Motor neuron (in vitro differentiated cells): ENCODE results near the gene AFAP1L2. TPM values are rescaled to one million over a fixed set of nuclear protein-coding genes. Genes with fewer than 3 reads are reported as not detected.
A peak's percentile ranks its signal among the peaks of the same experiment; 100 is the strongest.

ENCODE experiments used
- ATAC-seq, 8 experiments: fragments of 200-7000 bp; cut with Tn5 transposase; replicated peaks in 6 of 8; 2 replicates each; pipeline ENCODE4 v1.8.0; 2021; ENCODE audit warnings: mild to moderate bottlenecking in 8 of 8, moderate library complexity in 8 of 8
- H3K27ac ChIP-seq, 2 donors: fragments of 250-450 bp; sonication (Bioruptor Pico); 2 replicates each; pipeline ENCODE4 v1.9.0; 2021; ENCODE audit warnings: antibody characterized with exemption in 2 of 2, mild to moderate bottlenecking in 2 of 2, moderate library complexity in 1 of 2
- H3K4me1 ChIP-seq, 2 donors: fragments of 250-450 bp; sonication (Bioruptor Pico); replicated peaks in 1 of 2; 2 replicates each; pipeline ENCODE4 v1.6.1; 2021; ENCODE audit warnings: antibody characterized with exemption in 2 of 2, mild to moderate bottlenecking in 2 of 2, moderate library complexity in 1 of 2
- H3K4me3 ChIP-seq, 5 donors: fragments of 250-450 bp; sonication (Bioruptor Pico); 2 replicates each; pipeline ENCODE4 v1.9.0; 2021; ENCODE audit warnings: antibody characterized with exemption in 5 of 5, mild to moderate bottlenecking in 5 of 5, moderate library complexity in 4 of 5
- WGBS, 10 experiments: fragments of 450-650 bp; shearing (Covaris generic); methylation state at CpG; one replicate each; pipeline ENCODE4 v1.0.0; 2022; 5-methylcytosine and 5-hydroxymethylcytosine counted together
- in situ Hi-C, 9 experiments: fragments of 400-800 bp; cut with MboI; loops; one replicate each; pipeline ENCODE4 v1.15.0; 2021; ENCODE audit warnings: low sequenced_read_pairs in 9 of 9, low pct_unique_long_range_greater_than_20kb in 2 of 9; ENCODE audit not compliant: unreplicated experiment in 9 of 9
- total RNA-seq, 8 experiments: library from RNA; unstranded; fragments of 300-600 nt; gene quantifications; 2 replicates each; pipeline versions ENCODE4 v1.2.3 to v1.2.4, GENCODE V29; 2022

The AFAP1L2 gene
- total RNA-seq, 8 experiments from 2014 or later: 3.6 to 111 (median 16.4) TPM

- peak; percentile 22 to 67 (median 55) for ATAC-seq
- H3K27ac ChIP-seq: no peak overlapping the region
These were observed 651 bp downstream of the AFAP1L2 start for GRCh38 chr10:114403541-114404161.

DNA sequence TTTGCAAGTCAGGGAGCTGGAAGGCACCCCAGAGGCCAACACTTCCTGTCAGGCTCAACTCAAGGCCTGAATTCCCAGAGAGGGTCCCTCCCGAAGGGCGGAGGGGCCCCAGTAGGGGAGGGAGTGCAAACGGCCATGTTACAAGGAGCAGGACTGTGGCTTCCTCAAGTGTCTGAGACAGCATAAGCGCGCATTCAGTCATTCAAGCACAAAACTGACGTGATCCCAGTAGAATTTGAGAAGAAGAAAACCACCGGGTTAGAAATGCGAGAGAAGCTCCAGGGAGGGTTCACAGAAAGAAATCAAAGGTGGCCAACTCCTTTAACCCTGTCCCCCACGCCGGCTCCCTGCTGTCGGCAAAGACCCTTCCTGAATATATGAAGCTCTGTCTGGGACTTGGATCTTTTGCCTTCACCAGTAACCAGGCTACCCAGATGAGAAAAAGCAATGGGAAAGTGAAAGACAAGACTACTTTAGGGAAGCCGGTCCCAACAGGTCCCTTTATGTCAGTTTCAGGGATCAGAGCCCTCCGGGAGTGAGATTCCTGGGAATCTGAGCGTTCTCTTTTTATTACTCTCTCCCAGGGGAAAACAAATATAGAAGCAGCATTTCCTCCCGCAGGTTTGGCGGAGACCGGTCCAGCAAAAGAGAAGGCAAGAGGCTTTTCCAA lies 1.3 kb downstream of the AFAP1L2 start:
- in situ Hi-C loops: loop anchor here in 2 of 9 experiments (25.0 kb wide), 1 partner anchor 91 kb away; no protein-coding TSS in a partner anchor
- WGBS, 10 experiments: 0 to 42% (median 24%) methylated on average over 2 to 14 of the region's 17 CpGs; no CpG with 5 or more reads in 3 of the 10 experiments
- H3K27ac ChIP-seq: no peak overlapping the region
- peak overlapping the region; percentile 23 to 34 (median 27) for H3K4me3 ChIP-seq
- peaks cover 0 to 11% of the 10 kb centered on the region in 2 donors for H3K4me1 ChIP-seq
- peak in 5 of 8 experiments; percentile 2 to 20 (median 15) for ATAC-seq

More at GRCh38 chr10:114403541-114404161, 651 bp downstream of the AFAP1L2 start:
- WGBS, 10 experiments: 0 to 4% (median 0%) methylated on average over 1 to 7 of the region's 44 CpGs; no CpG with 5 or more reads in 6 of the 10 experiments
- Histone ChIP-seq H3K4me3 (peak overlapping the region; percentile 23 to 34 (median 27)), H3K4me1 (peaks cover 0 to 11% of the 10 kb centered on the region in 2 donors)
- in situ Hi-C loops: loop anchor here in 2 of 9 experiments (25.0 kb wide), 1 partner anchor 91 kb away; no protein-coding TSS in a partner anchor

- peaks cover 0 to 11% of the 10 kb centered on the region in 2 donors for H3K4me1 ChIP-seq
- in situ Hi-C loops: loop anchor here in 2 of 9 experiments (25.0 kb wide), 1 partner anchor 90 kb away; no protein-coding TSS in a partner anchor
- 0 to 100% (median 83%) methylated on average over 1 to 2 of the region's 2 CpGs; no CpG with 5 or more reads in 4 of the 10 experiments for WGBS, 10 experiments
- H3K27ac ChIP-seq: no peak overlapping the region
- ATAC-seq: no peak
- H3K4me3 ChIP-seq: no peak overlapping the region
These were observed 2.1 kb downstream of the AFAP1L2 start for GRCh38 chr10:114402233-114402632.

- no peak overlapping the region for H3K27ac ChIP-seq
These were observed 3.0 kb downstream of the AFAP1L2 start for GRCh38 chr10:114401195-114401791.

GRCh38 chr10:114400091-114400490 lies 4.2 kb downstream of the AFAP1L2 start:
- H3K27ac ChIP-seq: no peak overlapping the region
- H3K4me3 ChIP-seq: no peak overlapping the region
- ATAC-seq: no peak
- 63 to 100% (median 86%) methylated on average over 1 to 2 of the region's 3 CpGs; no CpG with 5 or more reads in 5 of the 10 experiments for WGBS, 10 experiments
- peaks cover 0 to 11% of the 10 kb centered on the region in 2 donors for H3K4me1 ChIP-seq
- in situ Hi-C loops: loop anchor here in 2 of 9 experiments (25.0 kb wide), 1 partner anchor 88 kb away; no protein-coding TSS in a partner anchor

More at GRCh38 chr10:114401195-114401791, 3.0 kb downstream of the AFAP1L2 start:
- ATAC-seq: peak in 3 of 8 experiments; percentile 2 to 6 (median 3)
- no peak overlapping the region for H3K4me3 ChIP-seq
- H3K4me1 ChIP-seq: peaks cover 0 to 11% of the 10 kb centered on the region in 2 donors
- in situ Hi-C loops: loop anchor here in 2 of 9 experiments (25.0 kb wide), 1 partner anchor 89 kb away; no protein-coding TSS in a partner anchor
- 0 to 100% (median 60%) methylated on average over 1 to 7 of the region's 7 CpGs; no CpG with 5 or more reads in 1 of the 10 experiments for WGBS, 10 experiments

DNA sequence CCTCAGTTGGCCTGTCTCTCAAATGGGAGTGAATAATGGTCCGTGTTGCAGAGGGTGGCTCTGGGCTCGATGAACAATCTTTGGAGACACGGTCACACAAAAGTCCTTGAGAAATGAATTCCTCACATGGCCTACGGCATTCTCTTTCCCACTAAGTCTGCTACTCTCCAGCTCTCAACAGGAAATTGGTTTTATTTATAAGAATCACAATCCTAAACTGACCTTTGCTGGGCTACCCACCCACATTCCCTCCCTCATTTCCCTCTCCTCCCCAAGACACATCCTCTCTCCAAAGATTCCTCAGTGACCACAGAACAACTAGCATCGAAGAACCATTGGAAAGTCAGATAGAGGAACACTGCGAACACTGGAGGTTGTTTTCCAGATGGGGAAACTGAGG lies 4.7 kb downstream of the AFAP1L2 start:
- H3K27ac ChIP-seq: no peak overlapping the region
- in situ Hi-C loops: no loop called here
- no peak for ATAC-seq
- H3K4me3 ChIP-seq: no peak overlapping the region
- H3K4me1 ChIP-seq: peaks cover 0 to 11% of the 10 kb centered on the region in 2 donors
- 32 to 100% (median 91%) methylated on average over 1 to 6 of the region's 6 CpGs; no CpG with 5 or more reads in 1 of the 10 experiments for WGBS, 10 experiments

DNA sequence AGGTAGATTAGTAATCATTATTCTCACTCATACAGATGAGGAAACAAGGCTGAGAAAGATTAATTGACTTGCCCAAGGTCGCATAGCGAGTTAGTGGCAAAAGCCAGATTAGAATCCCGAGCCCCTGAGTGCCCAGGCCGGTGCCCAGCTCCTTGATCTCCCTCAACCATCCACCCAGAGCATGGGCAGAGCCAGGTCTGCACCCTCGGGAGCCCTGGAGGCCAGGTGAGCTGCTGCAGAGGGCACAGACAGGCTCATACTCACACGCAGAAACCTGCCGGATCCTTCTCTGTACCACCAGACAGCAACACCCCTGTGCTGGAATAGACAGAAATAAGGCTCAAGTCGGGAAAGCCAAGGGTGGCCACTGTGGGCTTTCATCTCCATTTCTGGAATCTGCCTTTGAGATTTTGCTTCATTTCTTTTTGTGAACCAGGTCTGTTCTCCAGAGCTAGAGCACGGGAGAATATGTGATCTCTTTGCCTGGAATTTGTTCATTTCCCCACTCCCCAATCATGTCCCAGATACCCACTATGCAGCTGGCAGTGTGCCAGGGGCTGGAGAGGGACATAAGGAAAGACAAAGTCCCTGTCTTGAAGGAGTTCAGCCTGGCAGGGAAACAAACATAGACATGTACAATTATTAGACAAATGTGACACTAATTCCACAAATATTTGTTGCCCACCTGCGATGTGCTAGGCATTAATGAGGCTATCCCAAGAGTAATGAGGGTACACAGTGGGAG lies 5.5 kb downstream of the AFAP1L2 start:
- in situ Hi-C loops: no loop called here
- H3K4me1 ChIP-seq: peaks cover 0 to 11% of the 10 kb centered on the region in 2 donors
- no peak overlapping the region for H3K4me3 ChIP-seq
- 25 to 91% (median 71%) methylated on average over 1 to 6 of the region's 10 CpGs; no CpG with 5 or more reads in 1 of the 10 experiments for WGBS, 10 experiments
- no peak overlapping the region for H3K27ac ChIP-seq
- ATAC-seq: no peak

GRCh38 chr10:114397651-114398145 lies 6.6 kb downstream of the AFAP1L2 start:
- Histone ChIP-seq H3K4me3 (no peak overlapping the region), H3K4me1 (peaks cover 0 to under 1% of the 10 kb centered on the region in 2 donors), H3K27ac (no peak overlapping the region)
- in situ Hi-C loops: no loop called here
- WGBS, 10 experiments: 0 to 100% (median 76%) methylated on average over 1 to 3 of the region's 6 CpGs; no CpG with 5 or more reads in 2 of the 10 experiments
- ATAC-seq: peak in 3 of 8 experiments; percentile 55 to 70 (median 67)

DNA sequence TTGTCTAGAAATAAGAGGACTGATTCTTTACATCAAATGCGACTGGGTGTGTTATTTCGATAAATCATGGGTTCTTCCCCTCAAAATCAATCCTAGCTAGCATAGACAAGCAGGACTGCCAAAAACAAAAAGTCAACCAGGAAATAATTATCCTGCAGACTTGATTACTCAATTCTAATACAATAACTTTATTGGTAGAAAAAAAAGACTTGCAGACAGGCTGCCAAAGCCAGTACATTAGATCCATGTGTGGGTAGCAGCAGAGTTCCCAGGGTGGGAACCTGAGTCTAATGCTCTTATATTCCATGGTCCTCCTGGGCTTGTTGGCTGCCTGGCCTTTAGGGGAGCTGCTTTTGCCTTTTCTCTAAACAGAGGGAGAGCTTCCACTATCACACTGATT lies 7.8 kb downstream of the AFAP1L2 start:
- no peaks in the 10 kb centered on the region for H3K4me1 ChIP-seq
- ATAC-seq: no peak
- 0 to 100% (median 96%) methylated on average over 1 to 2 of the region's 2 CpGs; no CpG with 5 or more reads in 2 of the 10 experiments for WGBS, 10 experiments
- no peak overlapping the region for H3K27ac ChIP-seq
- in situ Hi-C loops: no loop called here
- no peak overlapping the region for H3K4me3 ChIP-seq

DNA sequence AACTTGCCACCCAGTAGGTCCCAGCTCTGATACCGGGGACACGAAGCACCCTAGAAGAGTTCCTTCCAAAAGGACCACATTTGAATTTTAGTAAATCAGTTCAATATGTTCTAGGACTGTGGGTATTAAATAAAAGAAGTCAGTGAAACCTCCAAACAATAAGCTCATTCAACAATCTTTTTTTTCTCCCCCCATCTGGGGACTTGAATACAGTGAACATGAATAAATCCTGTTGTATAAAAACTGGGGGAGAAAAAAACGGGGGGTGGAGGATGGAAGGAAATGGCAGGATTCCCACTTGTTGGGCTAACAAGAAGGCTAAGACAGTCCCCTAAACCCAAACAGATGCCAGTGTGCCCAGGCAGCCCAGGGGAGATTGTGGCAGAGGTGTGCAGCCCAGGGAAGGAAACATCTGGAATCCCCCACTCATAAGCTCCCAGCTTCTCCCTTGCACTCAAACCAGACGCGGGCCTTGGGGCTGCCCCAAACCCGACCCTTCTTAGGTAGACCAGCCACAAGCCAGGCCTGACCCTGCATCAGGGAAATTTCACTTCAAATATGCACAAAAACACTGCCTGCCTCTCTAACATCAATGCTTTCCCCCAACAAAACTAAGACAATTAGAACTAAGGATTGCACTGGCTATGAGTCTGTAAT lies 8.8 kb downstream of the AFAP1L2 start:
- Histone ChIP-seq H3K4me1 (no peaks in the 10 kb centered on the region), H3K4me3 (no peak overlapping the region), H3K27ac (no peak overlapping the region)
- in situ Hi-C loops: no loop called here
- ATAC-seq: no peak
- 37 to 100% (median 90%) methylated on average over 2 to 4 of the region's 6 CpGs; no CpG with 5 or more reads in 4 of the 10 experiments for WGBS, 10 experiments

- WGBS, 10 experiments: 30 to 100% (median 82%) methylated on average over 2 to 3 of the region's 6 CpGs; no CpG with 5 or more reads in 7 of the 10 experiments
- no peaks in the 10 kb centered on the region for H3K4me1 ChIP-seq
- H3K27ac ChIP-seq: no peak overlapping the region
- in situ Hi-C loops: no loop called here
- no peak overlapping the region for H3K4me3 ChIP-seq
- ATAC-seq: peak in 3 of 8 experiments; percentile 8 to 62 (median 45)
These were observed 9.8 kb downstream of the AFAP1L2 start for GRCh38 chr10:114394531-114394930.
